ENCODE results near the gene ACVR1B.

ACVR1B gene

DNA sequence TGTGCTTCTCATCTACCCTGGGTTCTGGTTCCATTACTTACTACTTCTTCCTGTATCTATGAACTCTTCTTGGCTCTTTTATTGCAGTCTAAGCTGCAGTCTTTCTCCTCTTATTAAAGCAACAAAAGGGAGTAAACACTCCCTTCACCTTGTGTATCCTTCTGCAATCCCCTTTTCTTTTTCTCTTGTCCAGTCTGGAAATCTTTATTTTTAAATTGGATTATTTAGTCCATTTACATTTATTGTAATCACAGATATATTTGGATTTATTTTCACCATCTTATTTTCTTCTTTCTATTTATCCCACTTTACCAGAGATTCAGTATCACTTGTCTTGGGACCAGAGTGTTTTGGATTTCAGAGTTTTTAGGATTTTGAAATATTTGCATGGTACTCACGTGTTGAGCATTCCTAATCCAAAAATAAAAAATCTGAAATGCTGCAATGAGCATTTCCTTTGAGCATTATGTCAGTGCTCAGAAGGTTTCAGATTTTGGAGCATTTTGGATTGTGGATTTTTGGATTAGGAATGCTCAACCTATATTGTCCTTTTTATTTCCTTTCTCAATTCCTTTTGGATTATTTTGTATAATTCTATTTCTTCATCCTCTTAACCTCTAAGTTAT, 6.8 kb upstream of the ACVR1B start:
- DNase-seq = no peak

DNA sequence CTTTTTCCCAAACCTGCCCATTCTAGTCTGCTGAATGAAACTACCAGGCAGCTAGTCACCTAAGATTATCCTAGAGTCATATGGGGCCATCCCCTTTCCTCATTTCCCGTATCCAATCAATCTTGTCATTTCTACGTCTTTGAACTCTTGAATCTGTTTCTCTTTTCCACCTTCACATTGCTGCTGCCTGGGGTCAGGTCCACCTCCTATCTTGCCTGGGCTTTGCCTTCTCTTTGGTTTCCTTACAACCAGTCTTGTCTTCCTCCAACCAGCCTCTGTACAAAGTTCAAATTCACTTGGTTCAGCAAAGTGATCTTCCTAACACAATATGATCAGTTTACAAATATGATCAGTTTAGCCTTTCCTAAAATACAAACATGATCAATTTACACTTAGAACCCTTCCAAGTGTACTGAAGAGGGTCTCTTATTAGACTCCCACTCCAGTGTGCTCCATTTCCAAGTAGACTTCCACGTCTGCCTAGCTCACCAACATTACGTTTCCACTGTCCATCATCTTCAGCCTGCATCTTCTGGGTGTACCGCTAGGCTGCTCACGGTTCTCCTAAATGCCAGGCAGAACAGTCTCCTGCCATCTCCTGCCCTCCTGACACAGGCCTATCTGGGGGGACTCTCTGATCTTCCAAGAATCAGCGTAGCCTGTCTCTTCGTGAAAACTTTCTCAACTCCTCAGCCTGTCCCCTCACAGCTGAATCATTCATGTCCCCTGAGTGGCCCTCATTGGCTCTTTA, 4.1 kb upstream of the ACVR1B start:
- no peak for DNase-seq

DNA sequence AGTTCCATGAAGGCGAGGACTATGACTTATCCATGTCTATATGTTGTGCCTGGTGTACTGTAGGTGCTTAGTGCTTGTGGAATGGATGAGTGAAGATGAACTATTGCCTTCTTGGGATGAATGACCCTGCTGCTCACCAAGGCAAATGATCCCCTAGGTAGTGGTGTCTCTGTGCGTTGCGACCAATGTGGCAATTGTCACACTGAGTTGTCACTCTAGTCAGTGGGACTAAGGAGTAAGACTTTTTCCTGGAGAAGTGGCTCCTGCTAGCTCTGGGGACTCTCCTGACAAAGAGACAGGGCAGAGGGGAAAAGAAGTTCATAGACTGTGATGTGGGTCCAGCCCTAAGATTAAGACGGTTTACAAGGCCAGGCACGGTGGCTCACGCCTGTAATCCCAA, 3.4 kb upstream of the ACVR1B start:
- DNase-seq = no peak

DNA sequence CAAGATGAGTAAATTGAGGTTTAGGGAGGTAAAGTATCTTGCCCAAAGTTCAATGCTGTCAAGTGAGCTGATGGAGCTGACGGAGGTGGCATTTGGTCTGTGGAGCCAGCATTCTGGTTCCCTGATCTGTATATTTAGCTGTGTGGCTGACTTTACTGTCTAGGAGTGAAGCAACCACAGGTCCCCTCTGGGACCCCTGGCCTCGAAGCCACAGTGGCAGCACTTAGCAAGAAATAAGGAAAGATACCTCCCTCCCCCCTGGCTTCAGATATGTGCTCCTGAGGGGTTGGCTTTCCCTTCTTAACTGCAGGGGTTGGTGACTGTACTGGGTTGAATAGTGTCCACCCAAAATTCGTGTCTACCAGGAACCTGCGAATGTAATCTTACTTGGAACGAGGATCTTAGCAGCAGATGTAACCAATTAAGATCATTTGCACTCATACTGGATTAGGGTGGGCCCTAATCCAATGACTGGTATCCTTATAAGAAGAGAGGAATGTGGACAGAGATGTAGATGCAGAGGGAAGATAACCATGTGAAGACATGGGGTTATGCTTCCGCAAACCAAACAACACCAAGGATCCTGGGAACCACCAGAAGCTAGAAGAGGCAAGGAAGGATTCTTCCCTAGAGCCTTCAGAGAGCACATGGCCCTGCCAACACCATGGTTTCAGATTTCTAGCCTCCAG, 2.0 kb upstream of the ACVR1B start:
- DNase-seq = no peak

DNA sequence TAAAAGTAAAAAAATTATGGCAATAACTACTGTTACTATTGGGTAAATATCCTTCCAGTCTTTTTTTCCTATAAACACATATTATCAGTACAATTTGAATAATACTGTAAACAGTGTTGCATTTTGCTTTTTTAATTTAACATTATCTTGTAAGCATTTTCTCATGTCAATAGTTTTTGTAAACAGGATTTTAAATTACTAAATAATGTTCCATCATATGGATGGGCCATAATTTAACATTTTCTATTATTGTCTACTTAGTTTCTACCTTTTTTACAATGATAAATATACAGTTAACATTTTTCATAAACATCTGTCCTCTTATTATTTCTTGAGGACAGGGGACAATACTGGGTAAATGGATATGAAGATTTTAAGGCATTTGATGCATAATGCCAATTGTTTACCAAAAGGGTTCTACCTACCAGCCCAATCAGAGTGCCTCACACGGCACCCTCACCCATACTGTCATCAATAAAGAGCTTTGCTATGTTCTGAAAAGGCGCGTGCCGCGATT, 759 bp upstream of the ACVR1B start:
- no peak for DNase-seq

DNA sequence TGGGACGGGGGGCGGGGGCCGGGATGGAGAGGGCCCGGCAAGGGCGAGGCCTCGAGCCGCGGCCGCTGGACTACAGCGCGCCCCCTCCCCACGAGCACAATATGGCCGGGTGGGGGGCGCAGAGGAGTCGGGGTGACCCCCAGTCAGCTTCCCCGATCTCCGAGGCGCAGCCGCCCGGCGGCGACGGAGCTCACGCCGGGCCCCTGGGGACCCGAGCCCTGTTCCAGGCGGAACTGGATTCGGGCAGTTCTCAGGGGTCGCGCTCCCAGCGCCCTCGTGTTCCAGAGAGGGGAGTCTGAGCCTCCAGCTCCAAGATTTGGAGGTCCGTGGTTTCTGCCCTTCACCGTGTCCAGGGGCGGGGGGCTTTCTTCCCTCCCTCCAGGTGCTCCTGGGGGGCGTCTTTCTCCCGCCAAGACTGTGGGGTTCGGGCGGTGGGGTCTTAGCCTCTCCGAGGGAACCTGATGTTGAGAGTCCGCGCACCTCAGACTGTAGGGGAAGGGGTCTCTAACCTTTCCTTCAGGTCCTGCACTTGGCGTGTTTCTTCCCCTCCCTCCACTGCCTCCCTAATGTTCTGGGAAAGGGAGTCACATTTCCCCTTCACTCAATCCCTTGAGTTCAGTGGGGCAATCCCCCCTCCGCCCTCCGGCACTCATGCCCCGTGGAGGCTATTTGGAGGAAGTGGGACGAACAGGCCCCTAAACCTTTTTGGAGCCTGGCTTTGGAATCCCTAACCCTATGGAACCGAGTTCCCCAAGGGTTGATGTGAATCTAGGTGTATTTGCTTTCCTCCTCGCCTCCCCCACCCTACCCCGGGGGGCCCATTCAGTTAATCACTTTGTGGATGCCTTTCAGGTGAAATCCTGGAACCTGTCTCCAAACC, 584 bp downstream of the ACVR1B start:
- peak; percentile 80 for DNase-seq

DNA sequence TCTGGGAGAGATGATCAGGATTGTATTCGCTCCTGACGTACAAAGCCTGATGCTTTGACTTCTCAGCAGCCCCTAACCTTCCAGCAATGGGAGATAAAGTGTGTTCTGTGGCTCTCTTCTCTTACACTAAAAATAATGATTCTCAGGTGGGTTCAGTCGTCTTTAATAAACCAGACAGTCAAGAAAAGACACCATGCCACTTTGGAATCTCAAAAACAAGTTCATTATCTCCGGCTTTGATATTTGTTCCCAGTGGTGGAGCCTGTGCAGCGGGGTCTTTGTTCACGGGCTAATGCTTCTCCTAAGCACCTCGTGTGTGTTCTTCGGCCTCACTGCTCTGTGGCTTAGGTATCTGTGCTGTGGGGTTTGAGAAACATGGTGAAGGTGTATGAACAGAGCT, 1.6 kb downstream of the ACVR1B start:
- peak; percentile 69 for DNase-seq

DNA sequence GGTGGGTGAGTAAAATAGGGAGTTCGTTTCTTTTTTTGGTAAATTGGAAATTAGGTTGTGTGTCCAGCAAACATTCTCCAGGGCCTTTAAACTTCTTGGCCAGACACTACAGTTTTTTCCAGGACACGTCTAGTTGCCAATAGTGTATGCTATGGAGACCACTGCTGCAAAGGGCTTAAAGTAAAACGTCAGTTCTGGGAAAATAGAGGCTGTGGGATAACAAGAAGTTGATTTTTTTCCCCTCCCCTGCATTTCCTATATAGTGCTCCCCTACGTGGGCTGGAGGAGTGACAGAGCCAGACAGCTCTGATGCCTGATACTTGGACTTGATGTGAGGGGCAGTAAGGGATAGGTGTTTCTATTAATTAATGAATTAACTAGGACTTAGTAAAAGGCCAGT, 2.4 kb downstream of the ACVR1B start:
- no peak for DNase-seq

DNA sequence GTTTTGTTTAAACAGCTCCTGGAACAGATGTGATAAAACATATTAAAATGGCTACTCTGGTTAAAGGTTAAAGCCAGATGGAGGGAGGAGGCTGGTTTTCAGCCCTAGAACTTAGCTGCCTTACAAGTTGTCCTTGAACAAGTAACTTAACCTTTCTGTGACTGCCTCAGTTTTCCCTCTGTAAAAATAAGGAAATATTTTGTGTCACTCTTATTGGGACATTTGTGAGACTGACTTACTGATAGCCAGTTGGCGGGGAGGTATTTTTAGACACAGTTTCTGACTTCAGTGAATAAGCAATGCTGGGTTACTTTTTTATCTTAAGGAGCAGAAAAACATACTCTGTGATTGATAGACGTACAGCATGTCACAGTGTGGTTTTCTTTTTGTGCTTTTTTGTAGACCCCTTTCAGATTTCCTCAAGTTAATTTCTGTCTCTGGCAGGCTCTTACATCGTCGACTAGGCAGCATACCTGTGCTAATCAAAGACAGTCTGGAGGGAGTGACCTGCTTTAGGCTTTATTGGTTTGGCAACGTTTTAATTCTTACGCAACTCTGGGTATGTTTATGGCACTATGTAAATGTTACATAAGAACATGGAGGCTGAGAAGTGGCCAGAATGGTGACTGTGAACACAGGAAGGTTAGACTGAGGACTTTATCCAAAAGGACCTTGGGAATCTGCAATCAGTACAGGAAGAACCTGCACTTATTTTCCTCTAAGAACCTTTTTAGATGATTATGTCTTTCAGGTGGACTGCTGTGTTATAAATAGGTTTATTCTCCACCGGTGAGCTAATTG, 3.3 kb downstream of the ACVR1B start:
- DNase-seq = no peak

DNA sequence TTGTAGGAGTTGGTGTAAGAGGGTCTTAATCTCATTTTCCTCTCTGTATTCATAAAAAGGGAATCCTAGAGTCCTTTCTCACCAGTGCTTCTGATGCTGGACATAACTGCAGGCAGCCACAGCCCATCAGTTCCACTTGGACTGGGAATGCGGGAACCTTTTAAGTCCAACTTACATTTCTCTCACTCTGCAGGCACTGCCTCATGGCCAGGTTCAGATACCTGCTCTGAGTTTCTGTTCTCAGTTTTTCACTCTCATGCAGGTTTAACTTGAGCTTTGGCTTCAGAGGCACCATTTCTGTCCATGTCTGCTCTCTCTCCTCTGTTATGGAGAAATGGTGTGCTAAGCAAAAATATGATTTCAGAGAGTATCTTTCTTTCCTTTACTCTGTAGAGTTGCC, 4.2 kb downstream of the ACVR1B start:
- no peak for DNase-seq

DNA sequence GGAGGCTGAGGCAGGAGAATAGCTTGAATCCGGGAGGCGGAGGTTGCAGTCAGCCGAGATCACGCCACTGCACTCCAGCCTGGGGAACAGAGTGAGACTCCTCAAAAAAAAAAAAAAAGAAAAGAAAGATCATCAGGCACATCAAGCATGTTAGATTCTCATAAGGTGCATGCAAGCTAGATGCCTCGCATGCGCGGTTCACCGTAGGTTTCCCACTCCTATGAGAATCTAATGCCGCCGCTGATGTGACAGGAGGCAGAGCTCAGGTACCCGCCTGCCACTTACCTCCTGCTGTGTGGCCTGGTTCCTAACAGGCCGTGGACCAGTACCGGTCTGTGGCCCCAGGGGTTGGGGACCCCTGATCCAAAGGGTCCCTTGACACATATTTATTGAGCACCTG, 7.0 kb downstream of the ACVR1B start:
- DNase-seq = no peak

DNA sequence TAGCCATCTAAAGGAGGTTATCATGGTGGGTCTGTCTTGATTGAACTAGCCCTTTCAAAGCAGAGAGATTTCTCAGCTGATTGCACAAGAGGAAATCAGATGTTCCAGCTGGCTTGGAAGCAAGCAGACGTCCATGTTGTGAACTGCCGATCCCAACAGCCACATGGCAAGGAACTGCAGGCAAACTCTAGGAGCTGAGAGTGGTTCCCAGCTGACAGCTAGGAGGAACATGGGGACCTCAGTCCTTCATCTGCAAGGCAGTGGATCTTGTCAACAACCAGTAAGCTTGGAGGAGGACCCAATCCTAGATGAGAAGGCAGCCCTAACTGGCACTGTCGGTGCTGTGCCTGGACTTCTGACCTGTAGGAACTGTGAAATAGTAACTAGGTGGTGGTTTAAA, 7.7 kb downstream of the ACVR1B start:
- DNase-seq = no peak

DNA sequence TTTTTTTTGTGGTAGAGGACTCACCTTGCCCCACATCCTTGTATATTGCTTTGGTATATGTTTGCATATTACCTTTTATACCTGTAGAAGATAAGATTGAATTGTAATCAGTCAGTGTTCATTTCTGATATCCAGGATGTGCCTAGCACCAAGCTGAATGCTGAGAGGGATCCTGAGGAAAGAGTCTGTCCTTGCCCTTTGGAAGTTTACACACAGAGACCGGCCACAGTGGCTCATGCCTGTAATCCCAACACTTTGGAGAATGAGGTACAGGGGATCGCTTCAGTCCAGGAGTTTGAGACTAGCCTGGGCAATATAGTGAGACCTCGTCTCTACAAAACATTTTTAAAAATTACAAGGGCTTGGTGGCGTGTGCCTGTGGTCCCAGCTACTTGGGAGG, 8.4 kb downstream of the ACVR1B start:
- DNase-seq = no peak

DNA sequence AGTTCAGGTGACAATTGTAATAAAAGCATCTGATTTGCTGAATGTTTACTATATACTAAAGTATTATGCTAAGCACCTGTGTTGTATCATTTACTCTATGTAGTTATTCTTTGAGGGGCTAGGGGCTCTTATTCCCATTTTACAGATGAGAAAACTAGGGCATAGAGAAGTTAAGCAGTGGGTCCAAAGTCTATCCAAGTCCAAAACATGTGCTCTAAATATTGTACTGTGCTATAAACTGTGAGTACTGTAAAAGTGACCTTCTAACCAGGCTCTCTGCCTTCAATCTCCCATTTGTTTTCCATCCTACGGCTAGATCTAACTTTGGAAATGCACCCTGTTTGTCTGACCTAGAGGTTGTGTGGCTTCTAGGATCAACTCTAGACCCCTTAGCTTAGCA, 9.0 kb downstream of the ACVR1B start:
- no peak for DNase-seq

DNA sequence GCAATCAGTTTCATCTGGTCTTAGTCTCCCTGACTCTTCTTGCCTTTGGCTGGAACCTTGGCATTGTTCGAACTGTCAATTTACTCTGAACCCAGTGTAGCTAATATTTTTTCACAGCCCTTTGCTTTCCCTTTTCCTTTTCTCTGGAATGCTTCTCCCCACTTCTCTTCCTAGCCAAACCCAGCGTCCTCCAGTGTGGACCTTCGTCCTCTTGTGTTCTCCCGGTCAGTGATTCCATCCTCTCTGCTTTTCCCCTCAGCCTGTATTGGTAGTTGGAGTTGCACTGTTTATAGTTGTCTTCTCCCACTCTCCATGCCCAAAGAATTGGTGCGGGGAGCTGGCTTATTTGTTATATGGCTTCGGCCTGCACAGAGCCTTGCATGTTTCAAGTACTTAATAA, 9.4 kb downstream of the ACVR1B start:
- no peak for DNase-seq

DNA sequence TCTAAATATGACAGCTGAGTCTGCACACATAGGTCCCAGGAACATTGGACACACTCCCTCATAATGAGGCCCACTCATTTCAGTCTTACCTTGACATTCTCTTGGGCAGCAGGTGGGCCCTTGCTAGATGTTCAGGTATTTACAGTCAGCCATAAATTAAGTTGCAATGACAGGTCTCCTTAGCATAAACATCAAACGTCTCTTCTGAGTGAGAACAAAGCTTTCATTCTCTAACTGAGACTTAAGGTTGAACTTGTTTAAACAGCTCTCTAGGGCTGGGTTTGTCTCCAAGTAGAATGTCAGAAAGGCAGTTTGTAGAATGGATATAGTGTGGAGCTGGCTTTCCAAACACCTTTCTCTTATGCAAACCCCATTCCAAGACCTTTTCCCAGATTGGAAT, 10.3 kb downstream of the ACVR1B start:
- no peak for DNase-seq

DNA sequence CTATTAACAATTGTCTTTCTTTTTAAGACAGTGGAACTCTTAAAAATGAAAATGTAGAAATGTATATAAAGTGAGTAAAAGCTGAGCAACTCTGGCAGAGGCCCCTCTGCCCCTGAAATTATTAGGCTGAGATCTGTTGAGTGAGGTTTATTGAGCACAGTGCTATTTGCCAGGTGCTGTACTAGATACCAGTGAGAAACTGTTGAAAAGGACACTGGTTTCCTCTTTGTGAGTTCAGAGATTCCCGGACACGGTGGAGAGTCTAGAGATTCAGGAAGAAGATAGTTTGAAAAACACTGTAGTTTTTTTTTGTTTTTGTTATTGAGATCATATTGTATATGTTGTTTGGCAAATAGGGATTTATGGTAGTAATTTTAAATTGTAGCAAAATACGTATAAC, 11.2 kb downstream of the ACVR1B start:
- DNase-seq = no peak

DNA sequence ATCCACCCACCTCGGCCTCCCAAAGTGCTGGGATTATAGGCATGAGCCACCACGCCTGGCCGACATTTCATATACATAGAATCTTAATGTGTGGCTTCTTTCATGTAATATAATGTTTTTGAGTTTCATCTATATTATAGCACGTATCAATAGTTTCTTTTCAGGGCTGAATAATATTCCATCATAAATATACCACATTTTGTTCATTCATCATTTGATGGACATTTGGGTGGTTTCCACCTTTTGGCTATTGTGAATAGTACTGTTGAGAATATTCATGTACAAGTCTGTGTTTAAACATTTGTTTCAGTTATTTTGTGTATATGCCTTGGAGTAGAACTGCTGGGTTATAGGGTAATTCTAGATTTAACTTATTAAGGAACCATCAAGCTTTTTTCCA, 12.0 kb downstream of the ACVR1B start:
- no peak for DNase-seq

DNA sequence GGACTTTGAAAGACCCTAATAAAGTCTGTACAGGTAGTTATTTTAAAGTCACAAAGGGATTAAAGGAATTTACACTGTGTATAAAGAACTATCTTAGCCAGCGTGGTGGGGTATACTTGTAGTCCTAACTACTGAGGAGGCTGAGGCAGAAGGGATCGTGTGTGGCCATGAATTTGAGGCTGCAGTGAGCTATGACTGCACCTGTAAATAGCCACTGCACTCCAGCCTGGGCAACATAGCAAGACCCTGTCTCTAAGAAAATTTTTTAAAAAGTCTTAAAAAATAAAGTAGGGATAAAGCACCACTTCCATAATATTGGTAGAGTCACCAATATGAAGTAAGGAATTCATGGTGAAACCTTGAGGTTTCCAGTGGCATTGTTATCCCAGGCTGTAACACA, 18.1 kb downstream of the ACVR1B start:
- no peak for DNase-seq

DNA sequence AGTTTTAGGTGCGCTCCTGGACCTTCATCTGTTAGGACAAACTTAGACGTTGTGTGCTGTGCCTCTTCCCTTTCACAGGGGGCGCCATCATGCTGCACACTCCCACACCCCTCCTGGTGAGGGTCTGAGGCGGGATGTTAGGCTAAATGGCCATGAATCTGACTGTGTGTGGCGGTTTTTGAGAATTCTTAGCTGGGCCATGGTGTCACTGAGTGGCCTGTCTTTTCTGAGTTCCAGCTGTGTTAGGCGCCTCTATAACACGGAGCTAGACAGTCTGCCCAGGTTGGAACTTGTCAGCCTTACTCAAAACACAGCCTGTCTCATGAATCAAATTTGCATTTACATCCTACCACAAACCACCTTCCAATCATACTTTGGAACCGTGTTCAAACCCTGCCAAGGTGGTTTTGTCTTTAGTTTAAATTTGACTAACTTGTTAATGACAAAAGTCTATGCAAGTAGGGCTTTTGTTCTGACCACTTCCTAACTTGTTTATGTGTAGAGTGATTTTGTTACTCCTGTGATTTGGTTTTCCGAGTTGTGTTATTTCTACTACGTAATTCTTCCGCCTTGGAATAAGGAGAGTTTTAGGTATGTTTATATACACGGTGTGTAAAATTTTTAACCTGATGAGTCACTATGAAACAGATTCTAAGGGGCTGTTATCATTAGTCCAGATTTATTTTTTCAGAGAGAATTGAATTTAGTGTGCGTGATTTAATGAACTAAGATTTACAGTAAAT, 19.6 kb downstream of the ACVR1B start:
- DNase-seq = peak; percentile 52

DNA sequence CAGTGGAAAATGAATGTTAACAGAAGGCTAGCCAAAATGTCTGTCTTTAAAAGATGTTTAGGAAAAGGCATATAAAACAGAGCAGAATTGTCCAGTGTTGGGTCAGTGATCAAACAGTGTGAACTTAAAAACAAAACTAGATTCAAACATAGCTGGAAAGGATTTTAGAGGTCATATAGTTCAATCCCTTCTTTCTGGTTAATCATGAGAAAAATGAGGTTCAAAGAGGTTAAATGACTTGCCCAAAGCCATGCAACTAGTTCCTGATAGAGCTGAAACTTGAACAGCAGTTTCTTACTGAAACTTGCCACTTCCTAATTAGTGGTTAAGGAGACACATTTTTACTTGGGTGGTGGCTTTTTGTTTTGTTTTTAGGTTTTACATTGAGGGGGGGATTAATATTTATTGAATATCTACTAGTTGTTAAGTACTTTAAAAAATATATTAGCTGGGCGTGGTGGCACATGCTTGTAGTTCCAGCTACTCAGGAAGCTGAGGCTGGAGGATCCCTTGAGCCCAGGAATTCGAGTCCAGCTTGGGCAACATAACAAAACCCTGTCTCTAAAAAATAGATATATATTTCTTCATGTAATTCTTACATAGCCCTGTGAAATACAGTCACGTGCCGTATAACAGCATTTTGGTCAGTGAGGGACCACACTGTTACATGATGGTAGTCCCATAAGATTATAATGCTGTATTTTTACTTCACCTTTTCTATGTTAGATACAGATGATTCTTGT, 20.4 kb downstream of the ACVR1B start:
- DNase-seq = no peak

Measured in eye (tissue), 1 donor.